ENCODE measurements around the gene SCFD2.

GRCh38 chr4:53066155-53066554 lies 299.7 kb downstream of the SCFD2 start:
- TF ChIP-seq, protein P1, sequence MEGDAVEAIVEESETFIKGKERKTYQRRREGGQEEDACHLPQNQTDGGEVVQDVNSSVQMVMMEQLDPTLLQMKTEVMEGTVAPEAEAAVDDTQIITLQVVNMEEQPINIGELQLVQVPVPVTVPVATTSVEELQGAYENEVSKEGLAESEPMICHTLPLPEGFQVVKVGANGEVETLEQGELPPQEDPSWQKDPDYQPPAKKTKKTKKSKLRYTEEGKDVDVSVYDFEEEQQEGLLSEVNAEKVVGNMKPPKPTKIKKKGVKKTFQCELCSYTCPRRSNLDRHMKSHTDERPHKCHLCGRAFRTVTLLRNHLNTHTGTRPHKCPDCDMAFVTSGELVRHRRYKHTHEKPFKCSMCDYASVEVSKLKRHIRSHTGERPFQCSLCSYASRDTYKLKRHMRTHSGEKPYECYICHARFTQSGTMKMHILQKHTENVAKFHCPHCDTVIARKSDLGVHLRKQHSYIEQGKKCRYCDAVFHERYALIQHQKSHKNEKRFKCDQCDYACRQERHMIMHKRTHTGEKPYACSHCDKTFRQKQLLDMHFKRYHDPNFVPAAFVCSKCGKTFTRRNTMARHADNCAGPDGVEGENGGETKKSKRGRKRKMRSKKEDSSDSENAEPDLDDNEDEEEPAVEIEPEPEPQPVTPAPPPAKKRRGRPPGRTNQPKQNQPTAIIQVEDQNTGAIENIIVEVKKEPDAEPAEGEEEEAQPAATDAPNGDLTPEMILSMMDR (IDR thresholded peaks at IDR 0.05; ENCODE audit: insufficient read depth, low read depth, low read length), result no peak
- no peak for TF ChIP-seq EZH2 (IDR thresholded peaks at IDR 0.05; ENCODE audit: insufficient read depth, low read length)

Data from astrocyte (in vitro differentiated cells and primary cell).